ENCODE measurements around the gene GALNT2.

The GALNT2 gene

GRCh38 chr1:230267338-230268065 lies 200.5 kb downstream of the GALNT2 start:
- DNase-seq (ENCODE audit: insufficient read length, low spot score), result no peak
- FAIRE-seq, result peak; percentile 16

- DNase-seq (ENCODE audit: insufficient read length, low spot score), result peak; percentile 89
- no peak for FAIRE-seq
Observed at GRCh38 chr1:230268371-230269170, 201.5 kb downstream of the GALNT2 start.

GRCh38 chr1:230270185-230270558 lies 203.1 kb downstream of the GALNT2 start:
- DNase-seq (ENCODE audit: insufficient read length, low spot score), result no peak
- no peak for FAIRE-seq

GRCh38 chr1:230270559-230271281 lies 203.7 kb downstream of the GALNT2 start:
- FAIRE-seq, result no peak
- DNase-seq (ENCODE audit: insufficient read length, low spot score), result no peak

GRCh38 chr1:230271300-230272035 lies 204.4 kb downstream of the GALNT2 start:
- FAIRE-seq, result no peak
- no peak for DNase-seq (ENCODE audit: insufficient read length, low spot score)

- DNase-seq (ENCODE audit: insufficient read length, low spot score), result no peak
- FAIRE-seq, result no peak
Observed at GRCh38 chr1:230272557-230272956, 205.5 kb downstream of the GALNT2 start.

- no peak for DNase-seq (ENCODE audit: insufficient read length, low spot score)
- no peak for FAIRE-seq
Observed at GRCh38 chr1:230273141-230273710, 206.2 kb downstream of the GALNT2 start.

- DNase-seq (ENCODE audit: insufficient read length, low spot score) (no peak), FAIRE-seq (no peak)
Observed at GRCh38 chr1:230274254-230274653, 207.2 kb downstream of the GALNT2 start.

- no peak for DNase-seq (ENCODE audit: insufficient read length, low spot score)
- no peak for FAIRE-seq
Observed at GRCh38 chr1:230276401-230276800, 209.4 kb downstream of the GALNT2 start.

GRCh38 chr1:230277201-230278025 lies 210.4 kb downstream of the GALNT2 start:
- FAIRE-seq, result no peak
- no peak for DNase-seq (ENCODE audit: insufficient read length, low spot score)

- FAIRE-seq, result no peak
Observed at GRCh38 chr1:230278376-230278775, 211.3 kb downstream of the GALNT2 start.

GRCh38 chr1:230278871-230279582 lies 212.0 kb downstream of the GALNT2 start:
- DNase-seq (ENCODE audit: insufficient read length, low spot score) (no peak), FAIRE-seq (no peak)

More at GRCh38 chr1:230278376-230278775, 211.3 kb downstream of the GALNT2 start:
- no peak for DNase-seq (ENCODE audit: insufficient read length, low spot score)

- FAIRE-seq, result no peak
- DNase-seq (ENCODE audit: insufficient read length, low spot score), result no peak
Observed at GRCh38 chr1:230279583-230279945, 212.5 kb downstream of the GALNT2 start.

- FAIRE-seq, result no peak
- DNase-seq (ENCODE audit: insufficient read length, low spot score), result no peak
Observed at GRCh38 chr1:230280054-230280795, 213.2 kb downstream of the GALNT2 start.

GRCh38 chr1:230280906-230281413 lies 213.9 kb downstream of the GALNT2 start:
- DNase-seq (ENCODE audit: insufficient read length, low spot score) (no peak), FAIRE-seq (no peak)

GRCh38 chr1:230281556-230281955 lies 214.5 kb downstream of the GALNT2 start:
- FAIRE-seq (no peak), DNase-seq (ENCODE audit: insufficient read length, low spot score) (no peak)

- FAIRE-seq, result no peak
- DNase-seq (ENCODE audit: insufficient read length, low spot score), result no peak
Observed at GRCh38 chr1:230282157-230282556, 215.1 kb downstream of the GALNT2 start.

- DNase-seq (ENCODE audit: insufficient read length, low spot score) (no peak), FAIRE-seq (no peak)
Observed at GRCh38 chr1:230283678-230284077, 216.6 kb downstream of the GALNT2 start.
